GM12891 (cell line): ENCODE measurements around the gene STEAP3.

Source experiments
- DNase-seq: peaks from one replicate; pipeline ENCODE4 v3.0.0; 2011; ENCODE audit warnings: low spot score; ENCODE audit not compliant: insufficient read length
- FAIRE-seq: peaks from 2 replicates; lab custom pipeline; 2011; peaks lifted over from hg19 to GRCh38; lab: Jason Lieb, UNC
- PAX5 ChIP-seq: IDR thresholded peaks from 2 replicates; pipeline ENCODE4 v1.6.1; 2011; ENCODE audit warnings: low read length, moderate library complexity, mild to moderate bottlenecking; ENCODE audit not compliant: insufficient read depth, severe bottlenecking
- POLR2A ChIP-seq: IDR thresholded peaks from 2 replicates; pipeline ENCODE4 v1.6.1; 2011; ENCODE audit warnings: low read depth, low read length, control low read depth
- POLR2AphosphoS5 ChIP-seq: IDR thresholded peaks from 2 replicates; pipeline ENCODE4 v1.6.1; 2011; ENCODE audit warnings: low read depth, low read length, control low read depth
- POU2F2 ChIP-seq: IDR thresholded peaks from 2 replicates; pipeline ENCODE4 v1.6.1; 2011; ENCODE audit warnings: low read depth, mild to moderate bottlenecking, control low read depth, low read length, moderate library complexity
- SPI1 ChIP-seq: IDR thresholded peaks from 2 replicates; pipeline ENCODE4 v1.6.1; 2011; ENCODE audit warnings: low read depth, low read length, control low read depth
- TAF1 ChIP-seq: IDR thresholded peaks from 2 replicates; pipeline ENCODE4 v1.6.1; 2011; ENCODE audit warnings: low read depth, low read length, control low read depth

Gene STEAP3

GRCh38 chr2:119286661-119287060 is 63.0 kb downstream of the STEAP3 start:
- DNase-seq (no peak), FAIRE-seq (no peak)
- TF ChIP-seq TAF1 (no peak), POU2F2 (no peak), POLR2AphosphoS5 (no peak), PAX5 (no peak), POLR2A (no peak), SPI1 (no peak)

DNA sequence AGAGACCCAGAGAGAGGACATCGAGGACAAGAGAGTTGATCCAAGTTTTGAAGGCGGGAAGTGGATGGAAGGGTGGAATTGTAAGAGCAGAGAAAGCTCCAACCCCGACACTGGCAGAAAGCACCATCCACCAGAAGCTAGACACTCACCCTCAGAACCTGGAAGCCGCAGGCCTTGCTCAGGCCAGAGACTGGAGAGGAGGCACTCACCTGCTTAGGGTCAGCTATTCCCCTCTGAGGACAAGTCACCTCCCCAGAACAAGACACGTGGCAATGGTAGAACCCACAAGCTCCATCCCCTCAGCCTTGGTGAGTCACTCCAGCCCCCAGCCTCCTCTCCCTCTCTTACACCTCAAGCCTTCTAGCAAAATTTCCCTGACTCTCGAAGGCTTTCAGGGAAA is 64.9 kb downstream of the STEAP3 start:
- TF ChIP-seq PAX5 (no peak), SPI1 (no peak), POLR2AphosphoS5 (no peak), POU2F2 (no peak), POLR2A (no peak), TAF1 (no peak)
- FAIRE-seq, result no peak
- no peak for DNase-seq

- FAIRE-seq, result no peak
- no peak for DNase-seq
- TF ChIP-seq POU2F2 (no peak), TAF1 (no peak), SPI1 (no peak), POLR2AphosphoS5 (no peak), PAX5 (no peak), POLR2A (no peak)
These were observed 65.5 kb downstream of the STEAP3 start for GRCh38 chr2:119289093-119289492.

- no peak for FAIRE-seq
- no peak for DNase-seq
- no peak for TF ChIP-seq TAF1
- TF ChIP-seq POU2F2, result no peak
- no peak for TF ChIP-seq PAX5
- TF ChIP-seq SPI1, result no peak
These were observed 66.0 kb downstream of the STEAP3 start for GRCh38 chr2:119289642-119290041.

GRCh38 chr2:119290859-119291587 is 67.4 kb downstream of the STEAP3 start:
- TF ChIP-seq POLR2A, result no peak
- TF ChIP-seq TAF1, result no peak
- no peak for TF ChIP-seq POLR2AphosphoS5
- no peak for TF ChIP-seq PAX5
- no peak for TF ChIP-seq POU2F2
- TF ChIP-seq SPI1, result no peak
- FAIRE-seq, result peak; percentile 55
- DNase-seq, result no peak

DNA sequence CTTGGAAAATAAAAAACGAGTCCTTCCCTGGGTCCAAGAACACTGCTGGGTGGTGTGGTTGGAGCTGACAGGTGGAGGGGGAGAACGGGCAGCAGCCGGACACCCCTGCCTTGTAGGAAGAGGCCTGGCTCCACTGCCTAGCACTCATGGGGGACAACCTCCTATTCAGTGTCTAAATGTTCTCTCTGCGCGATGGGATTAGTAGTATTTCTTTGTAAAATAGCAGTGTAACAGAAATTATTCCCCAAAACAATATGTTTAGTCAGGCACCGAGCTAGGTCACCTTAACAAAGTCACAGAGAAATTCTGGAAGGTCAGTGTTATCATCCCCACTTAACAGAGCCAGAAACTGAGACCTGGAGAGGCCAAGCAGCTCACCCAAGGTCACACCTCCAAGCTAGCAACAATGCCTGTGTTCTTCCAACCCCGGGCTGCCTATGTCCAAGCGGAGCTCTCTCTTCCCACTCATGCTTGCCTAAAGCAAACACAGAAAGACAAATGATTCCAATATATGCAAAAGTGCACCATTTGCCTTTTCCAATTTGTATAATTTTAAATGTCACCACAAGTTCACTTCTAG is 68.0 kb downstream of the STEAP3 start:
- FAIRE-seq, result no peak
- TF ChIP-seq POU2F2 (no peak), POLR2A (no peak), PAX5 (no peak)
- no peak for DNase-seq

GRCh38 chr2:119292226-119292625 is 68.6 kb downstream of the STEAP3 start:
- TF ChIP-seq POU2F2, result no peak
- DNase-seq, result peak; percentile 30
- FAIRE-seq, result peak; percentile 48

- TF ChIP-seq POU2F2 (no peak), PAX5 (no peak), POLR2A (no peak), TAF1 (no peak), POLR2AphosphoS5 (no peak), SPI1 (no peak)
- no peak for FAIRE-seq
These were observed 69.6 kb downstream of the STEAP3 start for GRCh38 chr2:119293254-119293653.

GRCh38 chr2:119293900-119294299 is 70.3 kb downstream of the STEAP3 start:
- no peak for TF ChIP-seq POU2F2
- TF ChIP-seq POLR2AphosphoS5, result no peak
- TF ChIP-seq TAF1, result no peak
- no peak for TF ChIP-seq POLR2A
- no peak for TF ChIP-seq SPI1
- TF ChIP-seq PAX5, result no peak
- FAIRE-seq (no peak), DNase-seq (no peak)

More at GRCh38 chr2:119293254-119293653, 69.6 kb downstream of the STEAP3 start:
- DNase-seq, result no peak

GRCh38 chr2:119294671-119295070 is 71.0 kb downstream of the STEAP3 start:
- TF ChIP-seq PAX5 (no peak), TAF1 (no peak), POU2F2 (no peak), POLR2A (no peak), POLR2AphosphoS5 (no peak), SPI1 (no peak)
- DNase-seq, result no peak
- FAIRE-seq, result no peak
